GM18507 (cell line): ENCODE results near the gene NT5C3B.
"Not testable (repeated sequence)": the region's sequence is repeated elsewhere in the genome, so short reads cannot be mapped to it uniquely, and the experiment has no call there.

Experiments used
- DNase-seq: peaks from one replicate; pipeline ENCODE4 v3.0.0; 2011; ENCODE audit warnings: low read depth; ENCODE audit not compliant: insufficient read length; ENCODE audit errors: extremely low spot score
- FAIRE-seq: peaks from 2 replicates; lab custom pipeline; 2011; peaks lifted over from hg19 to GRCh38; lab: Jason Lieb, UNC

Gene NT5C3B

GRCh38 chr17:41835800-41836549, at the start of gene NT5C3B:
NT5C3B (minus strand) TSS chr17:41836232; CDS start chr17:41836193, 39 bp downstream.
- FAIRE-seq (no peak), DNase-seq (peak; percentile 66)

GRCh38 chr17:41885733-41886132, 49.7 kb upstream of the NT5C3B start:
- DNase-seq (no peak), FAIRE-seq (no peak)

- FAIRE-seq (no peak), DNase-seq (no peak)
Measured at GRCh38 chr17:41882756-41883155, 46.7 kb upstream of the NT5C3B start.

- FAIRE-seq = no peak
- no peak for DNase-seq
Measured at GRCh38 chr17:41880130-41880529, 44.1 kb upstream of the NT5C3B start.

- DNase-seq, FAIRE-seq: not testable (repeated sequence)
Measured at GRCh38 chr17:41874293-41874670, 38.2 kb upstream of the NT5C3B start.

GRCh38 chr17:41873559-41874292, 37.7 kb upstream of the NT5C3B start:
- no peak for DNase-seq
- FAIRE-seq = no peak

- no peak for DNase-seq
- no peak for FAIRE-seq
Measured at GRCh38 chr17:41871789-41872188, 35.8 kb upstream of the NT5C3B start.

- FAIRE-seq (no peak), DNase-seq (no peak)
Measured at GRCh38 chr17:41870627-41871026, 34.6 kb upstream of the NT5C3B start.

GRCh38 chr17:41870097-41870496, 34.1 kb upstream of the NT5C3B start:
- DNase-seq (no peak), FAIRE-seq (no peak)

GRCh38 chr17:41869426-41869825, 33.4 kb upstream of the NT5C3B start:
- no peak for DNase-seq
- FAIRE-seq = no peak

- FAIRE-seq (no peak), DNase-seq (no peak)
Measured at GRCh38 chr17:41868568-41868967, 32.5 kb upstream of the NT5C3B start.

- DNase-seq (no peak), FAIRE-seq (no peak)
Measured at GRCh38 chr17:41865596-41865893, 29.5 kb upstream of the NT5C3B start.

- FAIRE-seq (peak; percentile 85), DNase-seq (peak; percentile 81)
Measured at GRCh38 chr17:41864836-41865595, 29.0 kb upstream of the NT5C3B start, which contains the start of gene KLHL11. KLHL11 (minus strand) TSS chr17:41865423; CDS start chr17:41865370, 53 bp downstream.

- DNase-seq (peak; percentile 12), FAIRE-seq (peak; percentile 5)
Measured at GRCh38 chr17:41864498-41864835, 28.4 kb upstream of the NT5C3B start.

GRCh38 chr17:41863074-41863848, 27.2 kb upstream of the NT5C3B start:
- FAIRE-seq (no peak), DNase-seq (no peak)

GRCh38 chr17:41860254-41860931, 24.4 kb upstream of the NT5C3B start:
- DNase-seq (no peak), FAIRE-seq (no peak)

GRCh38 chr17:41851382-41851781, 15.3 kb upstream of the NT5C3B start:
- FAIRE-seq, DNase-seq: not testable (repeated sequence)

GRCh38 chr17:41849251-41849990, 13.4 kb upstream of the NT5C3B start:
- DNase-seq (no peak), FAIRE-seq (no peak)
